Measurements from ENCODE around the gene CPZ. TPM values are rescaled to one million over a fixed set of nuclear protein-coding genes. Genes with fewer than 3 reads are reported as not detected.

Gene CPZ
- total RNA-seq, 1 experiment from 2014 or later: 9.1 TPM

- POLR2A ChIA-PET (ENCODE audit: unreplicated experiment): no interaction called here
- H3K4me3 ChIP-seq: no peak within 1 kb of the TSS
- no peak within 1 kb of the TSS for H3K4me2 ChIP-seq
- H3K27me3 ChIP-seq (ENCODE audit: insufficient read depth, low read depth): no peaks in the 10 kb centered on the region
- H3K27ac ChIP-seq: no peak within 1 kb of the TSS
- no peaks in the 10 kb centered on the region; the same call in 1 of the 2 replicates for H3F3A ChIP-seq (ENCODE audit: insufficient read depth, low read depth)
- intact Hi-C loops (cut with micrococcal nuclease; ENCODE audit: unreplicated experiment): no loop called here
- H3K79me2 ChIP-seq (ENCODE audit: low read depth): no peaks in the 10 kb centered on the region
- no peaks in the 10 kb centered on the region for H3K36me3 ChIP-seq (ENCODE audit: low read depth)
- no peaks in the 10 kb centered on the region for H4K20me1 ChIP-seq (ENCODE audit: insufficient read depth)
- no peaks in the 10 kb centered on the region for H3K9me3 ChIP-seq (ENCODE audit: insufficient read depth, low read depth)
- BruUV-seq (replicated peaks): no TSS peak
- TF ChIP-seq EZH2 (IDR thresholded peaks at IDR 0.05; ENCODE audit: low read depth) (no peak), CTCF (conservative IDR thresholded peaks at IDR 0.05) (no peak)
- no peaks in the 10 kb centered on the region for H3K9me2 ChIP-seq (ENCODE audit: insufficient read depth)
- no peak within 1 kb of the TSS for H2AFZ ChIP-seq
- CTCF ChIA-PET: no interaction called here
- DNase-seq: no peak
- no peaks in the 10 kb centered on the region for H3K4me1 ChIP-seq (replicated peaks; ENCODE audit: insufficient read depth)
Measured at GRCh38 chr4:8580321-8581093, 12.1 kb upstream of the CPZ start, which contains the start of gene GPR78. Gene GPR78, plus strand, starts transcription at chr4:8580392. Its CDS starts 591 bp downstream, at chr4:8580983.

GRCh38 chr4:8581094-8581861 lies 11.3 kb upstream of the CPZ start:
- TF ChIP-seq CTCF (conservative IDR thresholded peaks at IDR 0.05): no peak
- no peak for TF ChIP-seq EZH2 (IDR thresholded peaks at IDR 0.05; ENCODE audit: low read depth)
- BruUV-seq (replicated peaks): no TSS peak
- Histone ChIP-seq H3K4me1 (replicated peaks; ENCODE audit: insufficient read depth) (no peaks in the 10 kb centered on the region), H3K9me3 (ENCODE audit: insufficient read depth, low read depth) (no peaks in the 10 kb centered on the region), H3K4me2 (no peak overlapping the region), H3K9me2 (ENCODE audit: insufficient read depth) (no peaks in the 10 kb centered on the region), H3F3A (ENCODE audit: insufficient read depth, low read depth) (no peaks in the 10 kb centered on the region; the same call in 1 of the 2 replicates), H3K79me2 (ENCODE audit: low read depth) (no peaks in the 10 kb centered on the region), H3K27me3 (ENCODE audit: insufficient read depth, low read depth) (no peaks in the 10 kb centered on the region), H3K36me3 (ENCODE audit: low read depth) (no peaks in the 10 kb centered on the region), H3K4me3 (no peak overlapping the region), H2AFZ (no peak overlapping the region), H4K20me1 (ENCODE audit: insufficient read depth) (no peaks in the 10 kb centered on the region), H3K27ac (no peak overlapping the region)
- intact Hi-C loops (cut with micrococcal nuclease; ENCODE audit: unreplicated experiment): no loop called here
- no peak for DNase-seq
- POLR2A ChIA-PET (ENCODE audit: unreplicated experiment): no interaction called here
- CTCF ChIA-PET: no interaction called here

GRCh38 chr4:8582016-8582415 lies 10.5 kb upstream of the CPZ start:
- no peaks in the 10 kb centered on the region for H3K79me2 ChIP-seq (ENCODE audit: low read depth)
- intact Hi-C loops (cut with micrococcal nuclease; ENCODE audit: unreplicated experiment): no loop called here
- no peak overlapping the region for H2AFZ ChIP-seq
- H3K27me3 ChIP-seq (ENCODE audit: insufficient read depth, low read depth): no peaks in the 10 kb centered on the region
- H3K4me1 ChIP-seq (replicated peaks; ENCODE audit: insufficient read depth): no peaks in the 10 kb centered on the region
- BruUV-seq (replicated peaks): no TSS peak
- H3K36me3 ChIP-seq (ENCODE audit: low read depth): no peaks in the 10 kb centered on the region
- no peak overlapping the region for H3K4me2 ChIP-seq
- H3K9me2 ChIP-seq (ENCODE audit: insufficient read depth): no peaks in the 10 kb centered on the region
- H3K27ac ChIP-seq: no peak overlapping the region
- POLR2A ChIA-PET (ENCODE audit: unreplicated experiment): no interaction called here
- no peaks in the 10 kb centered on the region for H3K9me3 ChIP-seq (ENCODE audit: insufficient read depth, low read depth)
- CTCF ChIA-PET: no interaction called here
- H4K20me1 ChIP-seq (ENCODE audit: insufficient read depth): no peaks in the 10 kb centered on the region
- H3F3A ChIP-seq (ENCODE audit: insufficient read depth, low read depth): no peaks in the 10 kb centered on the region; the same call in 1 of the 2 replicates
- H3K4me3 ChIP-seq: no peak overlapping the region
- DNase-seq: no peak
- TF ChIP-seq CTCF (conservative IDR thresholded peaks at IDR 0.05) (no peak), EZH2 (IDR thresholded peaks at IDR 0.05; ENCODE audit: low read depth) (no peak)
